ENCODE data around the gene ZDHHC18.
A peak's percentile ranks its signal among the peaks of the same experiment; 100 is the strongest.
"Not testable (repeated sequence)": the region's sequence is repeated elsewhere in the genome, so short reads cannot be mapped to it uniquely, and the experiment has no call there.

The ZDHHC18 gene

GRCh38 chr1:26787381-26787705 is 39.1 kb upstream of the ZDHHC18 start:
- no peak for DNase-seq (ENCODE audit: insufficient read length, low spot score)
- FAIRE-seq = no peak
- no peak for TF ChIP-seq POLR2A (IDR thresholded peaks at IDR 0.05; ENCODE audit: low read depth, low read length)

GRCh38 chr1:26787706-26788514 is 38.6 kb upstream of the ZDHHC18 start, which contains the start of gene PIGV:
PIGV (plus strand) TSS chr1:26787950; CDS start chr1:26790816, 2,866 bp downstream.
- no peak for DNase-seq (ENCODE audit: insufficient read length, low spot score)
- TF ChIP-seq POLR2A (IDR thresholded peaks at IDR 0.05; ENCODE audit: low read depth, low read length) = peak; percentile 15; the same call in 1 of the 2 replicates
- FAIRE-seq = no peak

GRCh38 chr1:26788515-26788785 is 38.0 kb upstream of the ZDHHC18 start:
- DNase-seq (ENCODE audit: insufficient read length, low spot score) (no peak), FAIRE-seq (no peak)
- no peak for TF ChIP-seq POLR2A (IDR thresholded peaks at IDR 0.05; ENCODE audit: low read depth, low read length)

GRCh38 chr1:26788836-26789611 is 37.5 kb upstream of the ZDHHC18 start:
- FAIRE-seq (peak; percentile 65), DNase-seq (ENCODE audit: insufficient read length, low spot score) (no peak)
- no peak for TF ChIP-seq POLR2A (IDR thresholded peaks at IDR 0.05; ENCODE audit: low read depth, low read length)

- TF ChIP-seq POLR2A (IDR thresholded peaks at IDR 0.05; ENCODE audit: low read depth, low read length) = no peak
- FAIRE-seq (no peak), DNase-seq (ENCODE audit: insufficient read length, low spot score) (no peak)
Measured at GRCh38 chr1:26789612-26789865, 36.9 kb upstream of the ZDHHC18 start.

GRCh38 chr1:26789931-26790330 is 36.6 kb upstream of the ZDHHC18 start:
- DNase-seq (ENCODE audit: insufficient read length, low spot score) (no peak), FAIRE-seq (no peak)
- TF ChIP-seq POLR2A (IDR thresholded peaks at IDR 0.05; ENCODE audit: low read depth, low read length) = no peak

- TF ChIP-seq POLR2A (IDR thresholded peaks at IDR 0.05; ENCODE audit: low read depth, low read length) = no peak
- no peak for FAIRE-seq
- DNase-seq (ENCODE audit: insufficient read length, low spot score) = no peak
Measured at GRCh38 chr1:26790551-26790953, 35.9 kb upstream of the ZDHHC18 start.

GRCh38 chr1:26791148-26791547 is 35.3 kb upstream of the ZDHHC18 start:
- DNase-seq (ENCODE audit: insufficient read length, low spot score) (no peak), FAIRE-seq (no peak)
- no peak for TF ChIP-seq POLR2A (IDR thresholded peaks at IDR 0.05; ENCODE audit: low read depth, low read length)

GRCh38 chr1:26791626-26792025 is 34.9 kb upstream of the ZDHHC18 start:
- FAIRE-seq = no peak

DNA sequence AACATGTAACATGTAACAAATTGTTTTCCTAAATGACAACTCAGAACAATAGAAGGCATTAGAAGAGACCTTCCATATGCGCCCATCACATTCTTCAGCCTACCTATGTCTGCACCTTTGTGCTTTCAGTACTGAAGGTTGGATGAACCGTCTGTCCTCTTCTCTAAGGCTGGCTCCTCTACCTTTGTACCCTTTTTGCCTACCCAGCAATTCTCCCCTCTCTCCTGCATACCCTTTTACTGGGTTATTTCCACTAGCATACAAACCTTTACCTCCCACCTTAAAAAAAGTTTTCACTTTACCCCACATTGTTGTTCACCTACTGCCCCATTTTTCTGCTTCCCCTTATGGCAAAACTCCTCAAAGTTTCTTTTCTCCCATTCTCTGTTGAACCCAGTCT is 33.6 kb upstream of the ZDHHC18 start:
- no peak for TF ChIP-seq POLR2A (IDR thresholded peaks at IDR 0.05; ENCODE audit: low read depth, low read length)
- FAIRE-seq = no peak
- DNase-seq (ENCODE audit: insufficient read length, low spot score) = no peak

More at GRCh38 chr1:26791626-26792025, 34.9 kb upstream of the ZDHHC18 start:
- DNase-seq (ENCODE audit: insufficient read length, low spot score) = no peak
- TF ChIP-seq POLR2A (IDR thresholded peaks at IDR 0.05; ENCODE audit: low read depth, low read length) = no peak

- DNase-seq (ENCODE audit: insufficient read length, low spot score) (no peak), FAIRE-seq (no peak)
- no peak for TF ChIP-seq POLR2A (IDR thresholded peaks at IDR 0.05; ENCODE audit: low read depth, low read length)
Measured at GRCh38 chr1:26794391-26794790, 32.1 kb upstream of the ZDHHC18 start.

DNA sequence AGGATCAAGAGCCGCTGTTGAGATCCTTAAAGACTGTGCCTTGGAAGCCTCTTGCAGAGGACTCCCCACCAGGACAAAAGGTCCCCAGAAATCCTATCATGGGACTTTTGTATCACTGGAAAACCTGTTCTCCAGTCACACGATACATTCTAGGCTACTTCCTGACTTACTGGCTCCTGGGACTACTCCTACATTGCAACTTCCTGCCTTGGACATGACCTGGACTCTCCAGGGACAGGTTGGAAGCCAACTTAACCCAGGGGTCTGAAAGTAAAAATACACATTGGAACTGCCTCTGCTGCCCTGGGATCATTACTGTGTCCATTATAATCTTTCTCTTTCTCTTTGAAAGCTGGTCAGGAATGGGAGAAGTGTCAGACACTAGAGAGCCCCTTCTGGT is 28.9 kb upstream of the ZDHHC18 start:
- no peak for TF ChIP-seq POLR2A (IDR thresholded peaks at IDR 0.05; ENCODE audit: low read depth, low read length)
- DNase-seq (ENCODE audit: insufficient read length, low spot score) = no peak
- FAIRE-seq = no peak

DNA sequence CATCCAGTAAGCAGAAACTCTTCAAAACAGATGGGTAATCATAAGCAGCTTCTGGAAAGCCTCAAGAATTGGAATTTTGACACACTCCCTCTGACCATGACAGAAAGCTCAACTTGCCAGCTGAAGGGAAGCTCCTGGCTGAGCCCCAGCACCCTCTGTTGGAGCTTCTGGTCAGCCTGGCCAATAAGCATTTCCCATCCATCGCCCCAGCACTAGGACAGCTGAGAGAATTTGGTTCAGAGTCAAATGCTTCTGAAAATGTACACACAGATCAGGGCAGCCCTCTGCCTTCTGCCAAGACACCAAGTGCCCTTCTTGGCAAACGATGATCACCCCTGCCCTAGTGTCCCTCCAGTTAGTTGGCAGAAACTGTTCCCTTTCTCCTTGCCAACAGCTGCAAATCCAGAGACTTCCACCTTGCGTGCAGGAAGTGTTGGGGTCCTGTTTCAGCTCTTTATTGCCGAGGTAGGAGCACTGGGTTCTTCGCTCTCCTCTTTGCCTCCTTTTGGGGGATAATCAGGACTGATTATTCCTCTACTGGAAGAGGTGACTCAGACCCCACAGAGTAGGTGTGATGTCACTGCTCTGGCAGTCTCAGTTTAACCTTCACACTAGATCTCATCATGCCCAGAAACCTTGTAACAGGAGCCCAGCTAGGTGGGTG is 26.9 kb upstream of the ZDHHC18 start:
- DNase-seq (ENCODE audit: insufficient read length, low spot score) (peak; percentile 59), FAIRE-seq (peak; percentile 92)
- TF ChIP-seq POLR2A (IDR thresholded peaks at IDR 0.05; ENCODE audit: low read depth, low read length) = no peak

DNA sequence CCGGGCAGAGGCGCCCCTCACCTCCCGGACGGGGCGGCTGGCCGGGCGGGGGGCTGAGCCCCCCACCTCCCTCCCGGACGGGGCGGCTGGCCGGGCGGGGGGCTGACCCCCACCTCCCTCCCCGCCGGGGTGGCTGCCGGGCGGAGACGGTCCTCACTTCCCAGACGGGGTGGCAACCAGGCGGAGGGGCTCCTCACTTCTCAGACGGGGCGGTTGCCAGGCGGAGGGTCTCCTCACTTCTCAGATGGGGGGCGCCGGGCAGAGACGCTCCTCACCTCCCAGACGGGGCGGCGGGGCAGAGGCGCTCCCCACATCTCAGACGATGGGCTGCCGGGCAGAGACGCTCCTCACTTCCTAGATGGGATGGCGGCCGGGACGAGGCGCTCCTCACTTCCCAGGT is 22.6 kb upstream of the ZDHHC18 start:
- not testable (repeated sequence) for DNase-seq (ENCODE audit: insufficient read length, low spot score); FAIRE-seq

- not testable (repeated sequence) for DNase-seq (ENCODE audit: insufficient read length, low spot score)
- FAIRE-seq = peak; percentile 67
Measured at GRCh38 chr1:26810105-26810504, 16.4 kb upstream of the ZDHHC18 start.
